ENCODE measurements around the gene ZNF500. TPM values are rescaled to one million over a fixed set of nuclear protein-coding genes. Genes with fewer than 3 reads are reported as not detected.

ZNF500 gene
- total RNA-seq, 1 experiment from 2014 or later = 20.1 TPM

GRCh38 chr16:4813251-4814003 lies 46.5 kb upstream of the ZNF500 start:
- no peak overlapping the region for H3K9ac ChIP-seq (ENCODE audit: low read length)
- DNase-seq (ENCODE audit: low read depth, low spot score) (no peak), ATAC-seq (no peak)
- no peak overlapping the region for H3K27ac ChIP-seq (ENCODE audit: low read depth, low read length)
- no peak for TF ChIP-seq FOSL1 (IDR thresholded peaks at IDR 0.05; ENCODE audit: low read depth)
- TF ChIP-seq SP1 (IDR thresholded peaks at IDR 0.05; ENCODE audit: low read depth) = no peak
- TF ChIP-seq MAX (IDR thresholded peaks at IDR 0.05) = no peak
- no peak for TF ChIP-seq RAD21 (IDR thresholded peaks at IDR 0.05; ENCODE audit: low read depth)
- TF ChIP-seq EZH2 (IDR thresholded peaks at IDR 0.05) = no peak
- no peak for TF ChIP-seq EZH2phosphoT487 (IDR thresholded peaks at IDR 0.05; ENCODE audit: borderline replicate concordance)
- TF ChIP-seq SRF (IDR thresholded peaks at IDR 0.05; ENCODE audit: low read depth) = no peak
- no peak for TF ChIP-seq POLR2AphosphoS5 (IDR thresholded peaks at IDR 0.05; ENCODE audit: low read depth, low read length)
- TF ChIP-seq CBX3 (IDR thresholded peaks at IDR 0.05; ENCODE audit: low read depth) = no peak
- TF ChIP-seq ELF1 (IDR thresholded peaks at IDR 0.05; ENCODE audit: borderline replicate concordance, low read depth) = no peak
- TF ChIP-seq EGR1 (IDR thresholded peaks at IDR 0.05; ENCODE audit: low read depth) = no peak
- TF ChIP-seq POLR2A (IDR thresholded peaks at IDR 0.05; ENCODE audit: borderline replicate concordance, extremely low read depth, insufficient read depth, insufficient read length) = no peak
- TF ChIP-seq ZNF274 (IDR thresholded peaks at IDR 0.05; ENCODE audit: low read depth, low read length) = no peak
- TF ChIP-seq ZFX (IDR thresholded peaks at IDR 0.05) = no peak
- no peak overlapping the region for H2AFZ ChIP-seq (ENCODE audit: low read depth, low read length, poor library complexity, severe bottlenecking)
- RAD21 ChIA-PET (ENCODE audit: low non-redundant PET in 1 of 2, low total read pairs in 2 of 2, uncharacterized antibody in 2 of 2, unreplicated experiment in 2 of 2) = no interaction called here
- BruUV-seq (replicated peaks) = no TSS peak
- H3K9me3 ChIP-seq (ENCODE audit: control insufficient read depth in 1 of 2, insufficient read depth in 1 of 2, low read depth in 1 of 2, low read length in 2 of 2) = no peaks in the 10 kb centered on the region
- no peaks in the 10 kb centered on the region for H3K4me1 ChIP-seq (ENCODE audit: control insufficient read depth in 1 of 2, insufficient read depth in 2 of 2, low read length in 2 of 2)
- no peak overlapping the region for H3K4me2 ChIP-seq (ENCODE audit: low read length)
- no peak overlapping the region for H3K4me3 ChIP-seq (replicated peaks in 1 of 2; ENCODE audit: low read depth in 1 of 2, low read length in 2 of 2)
- no peaks in the 10 kb centered on the region for H3K9me2 ChIP-seq (ENCODE audit: insufficient read depth)
- CTCF ChIA-PET = no interaction called here
- H4K20me1 ChIP-seq (ENCODE audit: insufficient read depth) = no peaks in the 10 kb centered on the region
- no peaks in the 10 kb centered on the region for H3K27me3 ChIP-seq (ENCODE audit: insufficient read depth, low read length)
- POLR2A ChIA-PET = no interaction called here
- H3K36me3 ChIP-seq (ENCODE audit: control insufficient read depth in 1 of 2, insufficient read depth in 2 of 2, low read length in 2 of 2) = peaks cover 28 to 29% of the 10 kb centered on the region in 2 experiments
- H3K79me2 ChIP-seq (ENCODE audit: insufficient read depth, low read length) = no peaks in the 10 kb centered on the region
- intact Hi-C loops (cut with micrococcal nuclease) = no loop called here
